Liver (tissue), 5 donors: ENCODE measurements around the gene SMIM36. TPM values are rescaled to one million over a fixed set of nuclear protein-coding genes. Genes with fewer than 3 reads are reported as not detected.

Experiments used
- polyA plus RNA-seq, 2 donors: library from polyadenylated mRNA; stranded (reverse) in 1 of 2; unstranded in 1 of 2; fragments of 200-250 nt in 1 of 2; fragments of >200 nt in 1 of 2; fragmentation: Nextera tagmentation in 1 of 2; extraction: Ambion mirVana in 1 of 2; gene quantifications; one replicate each; pipeline versions ENCODE4 v1.2.1 to v1.2.3, GENCODE V29; 2013 to 2015
- small RNA-seq: library from RNA; depleted of rRNA; stranded (forward); fragments of <200 nt; gene quantifications from one replicate; pipeline ENCODE3, GENCODE V24; 2014
- total RNA-seq, 2 donors: library from RNA; depleted of rRNA; stranded (reverse); fragments of >200 nt; gene quantifications; one replicate each; pipeline ENCODE4 v1.2.3, GENCODE V29; 2014
- donor health status: healthy.
- donor health status: healthy.
- donor health status: healthy.

The SMIM36 gene
- total and polyA plus RNA-seq, 4 donors: not detected

Small RNAs within 50 kb of the gene (small RNA-seq; reads per million reads assigned to genes)
- not detected for gene RNU6-1249P

Other genes with a start within 250 kb of the SMIM36 start
- 10 to 100 TPM in 1 of 2 donors, 1 to 10 TPM in 1; 8.0 to 59.3 TPM for gene HLF, start 246.5 kb downstream of the SMIM36 start, total RNA-seq
- gene HLF, start 246.5 kb downstream of the SMIM36 start, polyA plus RNA-seq: 10 to 100 TPM; 23.5 to 25.7 TPM
- 10 to 100 TPM; 12.9 to 18.7 TPM for gene MMD, start 89.6 kb downstream of the SMIM36 start, total RNA-seq
- 1 to 10 TPM; 4.9 to 9.9 TPM for gene MMD, start 89.6 kb downstream of the SMIM36 start, polyA plus RNA-seq
- gene TMEM100, start 211.4 kb upstream of the SMIM36 start, total RNA-seq: 1 to 10 TPM in 1 of 2 donors, under 1 TPM in 1; 0.09 to 4.8 TPM
- 1 to 10 TPM; 2.2 to 2.4 TPM for gene TMEM100, start 211.4 kb upstream of the SMIM36 start, polyA plus RNA-seq
- 10 to 100 TPM; 25.0 to 79.0 TPM for gene PCTP, start 239.6 kb upstream of the SMIM36 start, total RNA-seq
- 10 to 100 TPM; 38.6 to 73.0 TPM for gene PCTP, start 239.6 kb upstream of the SMIM36 start, polyA plus RNA-seq